CD14-positive monocyte (primary cell): ENCODE results near the gene PABPC3. TPM values are rescaled to one million over a fixed set of nuclear protein-coding genes. Genes with fewer than 3 reads are reported as not detected.

Source experiments
- DNase-seq, 3 donors: peaks; one replicate each; pipeline ENCODE4 v3.0.0-alpha.2; 2011 to 2022
- H2AFZ ChIP-seq: 2 replicates; pipeline ENCODE4 v1.6.0; 2012; ENCODE audit warnings: mild to moderate bottlenecking, low read depth, low read length, inconsistent platforms; ENCODE audit not compliant: insufficient read depth, poor library complexity, severe bottlenecking
- H3K27ac ChIP-seq, 2 donors: 1 replicate in 1 of 2; 2 replicates in 1 of 2; pipeline ENCODE4 v1.5.1; 2012 to 2013; ENCODE audit warnings: low read length in 2 of 2, control low read depth in 1 of 2, inconsistent platforms in 1 of 2, low read depth in 1 of 2, mild to moderate bottlenecking in 1 of 2
- H3K27me3 ChIP-seq, 2 donors: one replicate each; pipeline versions ENCODE4 v1.6.0 to v1.6.1; 2011 to 2013; ENCODE audit warnings: low read length in 2 of 2; ENCODE audit not compliant: control insufficient read depth in 2 of 2, insufficient read depth in 2 of 2
- H3K36me3 ChIP-seq, 2 donors: replicated peaks in 1 of 2; 1 replicate in 1 of 2; 2 replicates in 1 of 2; pipeline versions ENCODE4 v1.5.1 to v1.6.1; 2012 to 2013; ENCODE audit warnings: low read length in 2 of 2, control low read depth in 1 of 2, inconsistent platforms in 1 of 2, mild to moderate bottlenecking in 1 of 2; ENCODE audit not compliant: insufficient read depth in 2 of 2, control insufficient read depth in 1 of 2
- H3K4me1 ChIP-seq, 2 donors: 1 replicate in 1 of 2; 2 replicates in 1 of 2; pipeline versions ENCODE4 v1.5.1 to v1.6.1; 2012 to 2013; ENCODE audit warnings: low read length in 2 of 2, control low read depth in 1 of 2, inconsistent platforms in 1 of 2, mild to moderate bottlenecking in 1 of 2, moderate library complexity in 1 of 2; ENCODE audit not compliant: insufficient read depth in 2 of 2, control insufficient read depth in 1 of 2
- H3K4me2 ChIP-seq: replicated peaks from 2 replicates; pipeline ENCODE3; 2012; ENCODE audit warnings: low read length, moderate library complexity, mild to moderate bottlenecking; ENCODE audit not compliant: poor library complexity, severe bottlenecking; ENCODE audit errors: extremely low read depth
- H3K4me3 ChIP-seq, 3 experiments: fragments of 200-600 bp in 1 of 3; sonication (generic) in 1 of 3; replicated peaks in 1 of 3; 1 replicate in 2 of 3; 2 replicates in 1 of 3; pipeline ENCODE4 v1.5.1; 2011 to 2013; ENCODE audit warnings: low read length in 3 of 3, mild to moderate bottlenecking in 3 of 3, control low read depth in 2 of 3, low read depth in 2 of 3, inconsistent platforms in 1 of 3, moderate library complexity in 1 of 3
- H3K79me2 ChIP-seq: 2 replicates; pipeline ENCODE4 v1.6.0; 2012; ENCODE audit warnings: mild to moderate bottlenecking, control low read depth, inconsistent platforms, low read length, moderate library complexity; ENCODE audit not compliant: insufficient read depth
- H3K9ac ChIP-seq: 2 replicates; pipeline ENCODE4 v1.6.0; 2017; ENCODE audit warnings: low read length, mild to moderate bottlenecking; ENCODE audit not compliant: insufficient read depth, poor library complexity, severe bottlenecking
- H3K9me3 ChIP-seq, 2 donors: replicated peaks in 1 of 2; 1 replicate in 1 of 2; 2 replicates in 1 of 2; pipeline versions ENCODE4 v1.5.1 to v1.6.1; 2012 to 2013; ENCODE audit warnings: low read length in 2 of 2, control low read depth in 1 of 2; ENCODE audit not compliant: control insufficient read depth in 1 of 2, insufficient read depth in 1 of 2
- H4K20me1 ChIP-seq: 2 replicates; pipeline ENCODE4 v1.6.0; 2012; ENCODE audit warnings: mild to moderate bottlenecking, low read length, control low read depth, moderate library complexity; ENCODE audit not compliant: insufficient read depth
- H3K27ac Mint-ChIP-seq, 7 donors: one replicate each; pipeline ENCODE4 v1.8.0; 2020; ENCODE audit warnings: mild to moderate bottlenecking in 7 of 7, mixed read lengths in 7 of 7, moderate library complexity in 6 of 7, inconsistent platforms in 2 of 7
- H3K27me3 Mint-ChIP-seq, 3 donors: one replicate each; pipeline ENCODE4 v1.8.0; 2021 to 2022; ENCODE audit warnings: low read depth in 3 of 3, mild to moderate bottlenecking in 3 of 3, mixed read lengths in 3 of 3, moderate library complexity in 3 of 3, inconsistent platforms in 1 of 3
- H3K36me3 Mint-ChIP-seq, 2 donors: one replicate each; pipeline ENCODE4 v1.8.0; 2020; ENCODE audit warnings: mixed read lengths in 2 of 2, inconsistent platforms in 1 of 2, mild to moderate bottlenecking in 1 of 2
- H3K4me1 Mint-ChIP-seq: one replicate; pipeline ENCODE4 v1.8.0; 2020; ENCODE audit warnings: mild to moderate bottlenecking, mixed read lengths
- H3K4me3 Mint-ChIP-seq, 2 donors: one replicate each; pipeline ENCODE4 v1.8.0; 2020; ENCODE audit warnings: mild to moderate bottlenecking in 2 of 2, mixed read lengths in 2 of 2, moderate library complexity in 1 of 2
- H3K9me3 Mint-ChIP-seq, 7 donors: one replicate each; pipeline ENCODE4 v1.8.0; 2020 to 2022; ENCODE audit warnings: mixed read lengths in 7 of 7, mild to moderate bottlenecking in 6 of 7, moderate library complexity in 6 of 7, inconsistent platforms in 2 of 7
- CTCF ChIP-seq: fragments of 200-600 bp; IDR thresholded peaks from one replicate; pipeline ENCODE4 v1.8.0; 2022; ENCODE audit warnings: antibody characterized with exemption, mild to moderate bottlenecking
- WGBS: methylation state at CpG from one replicate; pipeline ENCODE4 v1.1.5; 2013; ENCODE audit warnings: missing lambda C conversion rate; ENCODE audit not compliant: insufficient coverage; 5-methylcytosine and 5-hydroxymethylcytosine counted together
- intact Hi-C, 2 donors: fragments of 100-400 bp; cut with micrococcal nuclease; formaldehyde crosslinking; loops; one replicate each; pipeline versions ENCODE4 v1.15.0 to v1.15.1; 2023
- polyA plus RNA-seq, 3 donors: library from polyadenylated mRNA; depleted of rRNA in 1 of 3; unstranded in 2 of 3; stranded (reverse) in 1 of 3; fragments of 300-500 nt in 2 of 3; fragments of >200 nt in 1 of 3; fragmentation: Illumina TruSeq in 2 of 3; gene quantifications; 1 replicate in 2 of 3; 2 replicates in 1 of 3; pipeline ENCODE4 v1.2.3, GENCODE V29; 2012 to 2021

PABPC3 gene
- polyA plus RNA-seq, 3 donors: 0.04 to 0.17 (median 0.08) TPM

DNA sequence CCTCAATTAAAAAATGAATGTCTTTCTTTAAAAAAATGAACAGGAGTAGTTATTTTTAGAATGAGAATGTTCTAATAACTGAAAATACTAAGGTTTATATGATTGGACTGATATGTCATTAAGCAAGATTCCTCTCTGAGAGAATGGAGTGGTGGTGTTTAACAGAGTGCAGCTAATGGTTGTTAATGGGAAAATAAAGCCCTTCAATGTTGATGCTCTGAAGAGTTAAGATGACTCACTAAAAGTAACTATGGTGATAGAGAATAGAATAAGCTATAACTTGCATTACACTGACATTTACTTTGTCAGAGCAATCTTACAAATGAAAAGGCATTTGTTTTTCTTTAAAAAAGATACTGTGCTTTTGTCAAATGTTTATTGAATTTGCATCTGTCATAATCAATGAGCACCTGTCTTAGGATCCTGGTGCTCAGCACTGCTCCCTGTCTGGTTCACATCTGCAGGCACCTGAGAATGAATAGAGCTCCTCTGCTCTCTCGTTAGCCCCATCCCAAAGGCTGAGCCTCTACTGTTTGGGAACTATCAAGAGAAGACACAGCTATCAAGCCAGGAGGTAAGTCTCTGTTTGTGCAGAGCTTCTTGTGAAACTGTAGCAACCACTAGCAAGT, 15.1 kb downstream of the PABPC3 start:
- H3K9me3 Mint-ChIP-seq: peaks cover 0 to 3% (median 0%) of the 10 kb centered on the region in 7 donors
- intact Hi-C loops: no loop called here
- no peaks in the 10 kb centered on the region for H3K36me3 Mint-ChIP-seq
- no peaks in the 10 kb centered on the region for H3K4me1 Mint-ChIP-seq
- Histone ChIP-seq H3K9ac (no peak overlapping the region), H3K9me3 (no peaks in the 10 kb centered on the region), H3K79me2 (no peaks in the 10 kb centered on the region), H3K4me1 (no peaks in the 10 kb centered on the region), H3K27ac (no peak overlapping the region), H4K20me1 (no peaks in the 10 kb centered on the region), H3K36me3 (no peaks in the 10 kb centered on the region), H3K4me3 (no peak overlapping the region), H2AFZ (no peak overlapping the region), H3K4me2 (no peak overlapping the region), H3K27me3 (peaks cover 8 to 17% of the 10 kb centered on the region in 2 donors)
- peaks cover 11 to 16% (median 13%) of the 10 kb centered on the region in 3 donors for H3K27me3 Mint-ChIP-seq
- DNase-seq: no peak
- no peak for TF ChIP-seq CTCF
- H3K27ac Mint-ChIP-seq: no peak overlapping the region
- no peak overlapping the region for H3K4me3 Mint-ChIP-seq
- WGBS: no CpG with 5 or more reads among the region's 1 CpG

GRCh38 chr13:25111585-25111956, 15.6 kb downstream of the PABPC3 start:
- Mint-ChIP-seq H3K9me3 (peaks cover 0 to 3% (median 0%) of the 10 kb centered on the region in 7 donors), H3K4me3 (no peak overlapping the region), H3K36me3 (no peaks in the 10 kb centered on the region), H3K27me3 (peaks cover 11 to 19% (median 15%) of the 10 kb centered on the region in 3 donors), H3K27ac (no peak overlapping the region), H3K4me1 (no peaks in the 10 kb centered on the region)
- TF ChIP-seq CTCF: no peak
- Histone ChIP-seq H3K79me2 (no peaks in the 10 kb centered on the region), H4K20me1 (no peaks in the 10 kb centered on the region), H3K9me3 (no peaks in the 10 kb centered on the region), H2AFZ (no peak overlapping the region), H3K27ac (no peak overlapping the region), H3K9ac (no peak overlapping the region), H3K4me3 (no peak overlapping the region), H3K27me3 (peaks cover 8 to 17% of the 10 kb centered on the region in 2 donors), H3K36me3 (no peaks in the 10 kb centered on the region), H3K4me2 (no peak overlapping the region), H3K4me1 (no peaks in the 10 kb centered on the region)
- no peak for DNase-seq
- intact Hi-C loops: no loop called here
- 90% methylated on average over 2 of the region's 2 CpGs for WGBS
